ENCODE data around the gene ADAMTS15.

ADAMTS15 gene

GRCh38 chr11:130490682-130491449 is 42.4 kb downstream of the ADAMTS15 start:
- DNase-seq (ENCODE audit: low read depth, low spot score) = no peak
- H3K4me3 ChIP-seq (ENCODE audit: low read depth, low read length) = no peak overlapping the region
- no peak for TF ChIP-seq CTCF (IDR thresholded peaks at IDR 0.05; ENCODE audit: low read depth, low read length)
- in situ Hi-C loops (cut with HindIII; ENCODE audit: low sequenced_read_pairs) = no loop called here

- H3K4me3 ChIP-seq (ENCODE audit: low read depth, low read length) = no peak overlapping the region
- no peak for DNase-seq (ENCODE audit: low read depth, low spot score)
- in situ Hi-C loops (cut with HindIII; ENCODE audit: low sequenced_read_pairs) = no loop called here
- TF ChIP-seq CTCF (IDR thresholded peaks at IDR 0.05; ENCODE audit: low read depth, low read length) = no peak
Observed at GRCh38 chr11:130498181-130498580, 49.7 kb downstream of the ADAMTS15 start.

- TF ChIP-seq CTCF (IDR thresholded peaks at IDR 0.05; ENCODE audit: low read depth, low read length) = no peak
- DNase-seq (ENCODE audit: low read depth, low spot score) = no peak
- in situ Hi-C loops (cut with HindIII; ENCODE audit: low sequenced_read_pairs) = no loop called here
- no peak overlapping the region for H3K4me3 ChIP-seq (ENCODE audit: low read depth, low read length)
Observed at GRCh38 chr11:130499828-130500227, 51.4 kb downstream of the ADAMTS15 start.

GRCh38 chr11:130504317-130504716 is 55.9 kb downstream of the ADAMTS15 start:
- TF ChIP-seq CTCF (IDR thresholded peaks at IDR 0.05; ENCODE audit: low read depth, low read length) = no peak

GRCh38 chr11:130508913-130509312 is 60.5 kb downstream of the ADAMTS15 start:
- no peak for DNase-seq (ENCODE audit: low read depth, low spot score)
- no peak overlapping the region for H3K4me3 ChIP-seq (ENCODE audit: low read depth, low read length)
- TF ChIP-seq CTCF (IDR thresholded peaks at IDR 0.05; ENCODE audit: low read depth, low read length) = no peak
- in situ Hi-C loops (cut with HindIII; ENCODE audit: low sequenced_read_pairs) = no loop called here

More at GRCh38 chr11:130504317-130504716, 55.9 kb downstream of the ADAMTS15 start:
- H3K4me3 ChIP-seq (ENCODE audit: low read depth, low read length) = no peak overlapping the region
- DNase-seq (ENCODE audit: low read depth, low spot score) = no peak
- in situ Hi-C loops (cut with HindIII; ENCODE audit: low sequenced_read_pairs) = no loop called here

- DNase-seq (ENCODE audit: low read depth, low spot score) = no peak
- in situ Hi-C loops (cut with HindIII; ENCODE audit: low sequenced_read_pairs) = no loop called here
- no peak overlapping the region for H3K4me3 ChIP-seq (ENCODE audit: low read depth, low read length)
- no peak for TF ChIP-seq CTCF (IDR thresholded peaks at IDR 0.05; ENCODE audit: low read depth, low read length)
Observed at GRCh38 chr11:130509942-130510341, 61.5 kb downstream of the ADAMTS15 start.

Data from astrocyte of the spinal cord (primary cell).